ENCODE data around the gene NR3C2. TPM values are rescaled to one million over a fixed set of nuclear protein-coding genes. Genes with fewer than 3 reads are reported as not detected.

The NR3C2 gene
- total RNA-seq, 1 donor from 2014 or later, result 0.75 TPM

DNA sequence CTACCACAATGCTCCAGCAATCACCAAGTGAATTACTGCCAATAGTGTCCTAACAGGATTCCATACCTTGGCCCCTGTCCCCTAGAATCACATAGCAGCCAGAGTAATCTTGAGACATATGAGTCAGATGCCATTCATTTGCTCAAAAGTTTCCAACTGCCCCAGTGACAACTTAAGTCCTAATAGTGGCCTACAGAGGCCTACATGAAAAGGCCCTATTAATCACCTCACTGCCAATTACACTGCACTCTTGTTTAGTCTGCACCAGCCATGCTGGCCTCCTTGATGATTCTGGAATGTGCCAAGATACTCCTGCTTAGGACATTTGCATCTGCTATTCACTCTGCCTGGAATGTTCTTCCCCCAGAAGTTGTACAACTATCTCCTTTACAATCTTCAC is 130.7 kb downstream of the NR3C2 start:
- no peak overlapping the region for H3K4me3 Mint-ChIP-seq (ENCODE audit: unreplicated experiment)
- peaks cover 3% of the 10 kb centered on the region for H3K27me3 Mint-ChIP-seq (ENCODE audit: unreplicated experiment)
- DNase-seq (ENCODE audit: extremely low spot score, unreplicated experiment), result no peak
- no peak overlapping the region for H3K27ac Mint-ChIP-seq (ENCODE audit: unreplicated experiment)
- H3K9me3 Mint-ChIP-seq (ENCODE audit: unreplicated experiment), result no peaks in the 10 kb centered on the region
- no peaks in the 10 kb centered on the region for H3K4me1 Mint-ChIP-seq (ENCODE audit: unreplicated experiment)
- H3K36me3 Mint-ChIP-seq (ENCODE audit: unreplicated experiment), result no peaks in the 10 kb centered on the region
- TF ChIP-seq, protein P1, sequence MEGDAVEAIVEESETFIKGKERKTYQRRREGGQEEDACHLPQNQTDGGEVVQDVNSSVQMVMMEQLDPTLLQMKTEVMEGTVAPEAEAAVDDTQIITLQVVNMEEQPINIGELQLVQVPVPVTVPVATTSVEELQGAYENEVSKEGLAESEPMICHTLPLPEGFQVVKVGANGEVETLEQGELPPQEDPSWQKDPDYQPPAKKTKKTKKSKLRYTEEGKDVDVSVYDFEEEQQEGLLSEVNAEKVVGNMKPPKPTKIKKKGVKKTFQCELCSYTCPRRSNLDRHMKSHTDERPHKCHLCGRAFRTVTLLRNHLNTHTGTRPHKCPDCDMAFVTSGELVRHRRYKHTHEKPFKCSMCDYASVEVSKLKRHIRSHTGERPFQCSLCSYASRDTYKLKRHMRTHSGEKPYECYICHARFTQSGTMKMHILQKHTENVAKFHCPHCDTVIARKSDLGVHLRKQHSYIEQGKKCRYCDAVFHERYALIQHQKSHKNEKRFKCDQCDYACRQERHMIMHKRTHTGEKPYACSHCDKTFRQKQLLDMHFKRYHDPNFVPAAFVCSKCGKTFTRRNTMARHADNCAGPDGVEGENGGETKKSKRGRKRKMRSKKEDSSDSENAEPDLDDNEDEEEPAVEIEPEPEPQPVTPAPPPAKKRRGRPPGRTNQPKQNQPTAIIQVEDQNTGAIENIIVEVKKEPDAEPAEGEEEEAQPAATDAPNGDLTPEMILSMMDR (IDR thresholded peaks at IDR 0.05), result no peak

DNA sequence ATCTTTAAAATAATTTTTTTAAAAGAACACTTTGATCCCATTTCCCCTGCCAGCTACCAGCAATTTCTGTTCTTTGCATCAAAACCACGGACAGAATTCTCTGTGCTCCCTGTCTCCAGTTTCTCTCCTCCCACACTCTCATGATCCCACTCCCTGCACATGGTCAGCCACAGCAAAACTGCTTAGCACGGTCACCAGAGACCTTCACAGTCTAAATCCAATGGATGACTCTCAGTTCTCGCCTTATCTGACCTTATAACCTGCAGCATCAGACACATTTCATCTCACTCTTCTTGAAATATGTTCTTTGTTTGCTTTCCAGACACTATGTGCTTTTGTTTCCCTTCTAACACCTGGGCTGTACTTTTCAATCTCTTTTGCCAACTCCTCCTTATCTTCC is 131.5 kb downstream of the NR3C2 start:
- Mint-ChIP-seq H3K36me3 (ENCODE audit: unreplicated experiment) (no peaks in the 10 kb centered on the region), H3K27me3 (ENCODE audit: unreplicated experiment) (peaks cover 6% of the 10 kb centered on the region), H3K27ac (ENCODE audit: unreplicated experiment) (no peak overlapping the region), H3K9me3 (ENCODE audit: unreplicated experiment) (no peaks in the 10 kb centered on the region), H3K4me1 (ENCODE audit: unreplicated experiment) (no peaks in the 10 kb centered on the region), H3K4me3 (ENCODE audit: unreplicated experiment) (no peak overlapping the region)
- DNase-seq (ENCODE audit: extremely low spot score, unreplicated experiment), result no peak
- TF ChIP-seq, protein P1 (IDR thresholded peaks at IDR 0.05), result no peak

DNA sequence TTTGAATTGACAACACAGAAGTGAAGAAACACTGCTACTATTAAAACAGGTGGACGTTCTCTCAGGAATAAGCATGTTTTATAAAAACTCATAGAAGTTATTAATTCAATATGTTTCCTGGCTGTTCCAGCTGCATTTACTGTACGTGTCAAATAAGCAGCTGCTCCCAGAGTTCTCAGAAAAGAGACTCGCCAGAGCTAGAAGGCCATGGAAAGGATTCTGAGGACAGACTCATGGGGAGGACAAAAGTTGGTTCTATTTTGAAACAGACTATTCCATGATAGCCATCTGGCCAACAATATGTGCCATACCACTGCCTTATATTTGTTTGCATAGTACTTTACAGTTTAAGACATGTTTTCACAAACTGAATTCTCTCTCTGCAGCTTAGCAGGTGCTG is 136.5 kb downstream of the NR3C2 start:
- Mint-ChIP-seq H3K4me1 (ENCODE audit: unreplicated experiment) (no peaks in the 10 kb centered on the region), H3K27me3 (ENCODE audit: unreplicated experiment) (peaks cover 8% of the 10 kb centered on the region), H3K27ac (ENCODE audit: unreplicated experiment) (no peak overlapping the region), H3K36me3 (ENCODE audit: unreplicated experiment) (no peaks in the 10 kb centered on the region), H3K9me3 (ENCODE audit: unreplicated experiment) (peaks cover 4% of the 10 kb centered on the region), H3K4me3 (ENCODE audit: unreplicated experiment) (no peak overlapping the region)
- TF ChIP-seq, protein P1 (IDR thresholded peaks at IDR 0.05), result no peak
- DNase-seq (ENCODE audit: extremely low spot score, unreplicated experiment), result no peak

DNA sequence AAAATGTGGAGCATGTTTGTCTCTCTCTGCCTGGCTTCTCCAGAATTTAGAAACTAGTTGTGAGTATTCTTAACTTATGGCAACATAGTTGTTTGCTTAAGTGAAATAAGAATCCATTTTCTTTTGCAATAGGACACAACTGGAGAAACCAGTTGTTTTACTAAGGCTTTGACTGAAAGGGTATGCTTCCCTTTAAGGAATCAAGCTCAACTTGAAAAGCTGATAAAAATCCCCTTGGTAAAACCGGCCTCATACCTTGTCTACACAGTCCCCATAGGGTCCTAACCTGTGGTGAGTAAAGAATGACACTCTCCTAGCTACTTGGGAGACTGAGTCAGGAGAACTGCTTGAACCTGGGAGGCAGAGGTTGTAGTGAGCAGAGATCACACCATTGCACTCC is 139.8 kb downstream of the NR3C2 start:
- DNase-seq (ENCODE audit: extremely low spot score, unreplicated experiment), result no peak
- Mint-ChIP-seq H3K27me3 (ENCODE audit: unreplicated experiment) (peaks cover 5% of the 10 kb centered on the region), H3K36me3 (ENCODE audit: unreplicated experiment) (no peaks in the 10 kb centered on the region), H3K27ac (ENCODE audit: unreplicated experiment) (no peak overlapping the region), H3K4me3 (ENCODE audit: unreplicated experiment) (no peak overlapping the region), H3K4me1 (ENCODE audit: unreplicated experiment) (no peaks in the 10 kb centered on the region), H3K9me3 (ENCODE audit: unreplicated experiment) (peaks cover 7% of the 10 kb centered on the region)
- TF ChIP-seq, protein P1 (IDR thresholded peaks at IDR 0.05), result no peak

DNA sequence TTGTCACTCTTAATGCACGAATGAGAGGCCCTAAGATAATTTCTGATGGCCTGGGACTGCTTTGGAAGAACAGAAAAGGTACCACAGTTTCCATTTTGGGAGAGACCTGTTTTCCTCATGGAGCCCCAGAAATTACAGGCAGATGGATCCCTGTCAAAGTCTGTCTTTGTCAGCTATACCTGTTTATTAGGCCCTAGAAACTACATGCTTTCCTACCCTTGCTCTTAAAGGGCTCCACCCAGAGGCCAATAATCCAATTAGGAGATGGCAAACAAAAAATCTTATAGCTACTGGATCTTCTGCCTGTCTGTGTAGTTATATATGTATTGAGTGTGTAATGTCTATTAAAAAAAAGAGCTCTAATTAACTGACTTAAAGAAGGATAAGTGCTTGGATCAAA is 141.3 kb downstream of the NR3C2 start:
- H3K4me1 Mint-ChIP-seq (ENCODE audit: unreplicated experiment), result no peaks in the 10 kb centered on the region

More for the DNA sequence above, 141.3 kb downstream of the NR3C2 start:
- Mint-ChIP-seq H3K4me3 (ENCODE audit: unreplicated experiment) (no peak overlapping the region), H3K9me3 (ENCODE audit: unreplicated experiment) (peaks cover 7% of the 10 kb centered on the region), H3K27ac (ENCODE audit: unreplicated experiment) (no peak overlapping the region), H3K27me3 (ENCODE audit: unreplicated experiment) (peaks cover 2% of the 10 kb centered on the region), H3K36me3 (ENCODE audit: unreplicated experiment) (no peaks in the 10 kb centered on the region)
- TF ChIP-seq, protein P1 (IDR thresholded peaks at IDR 0.05), result no peak
- no peak for DNase-seq (ENCODE audit: extremely low spot score, unreplicated experiment)
